ENCODE results near the gene CYP26B1.

The CYP26B1 gene

GRCh38 chr2:72154386-72154975, 6.8 kb upstream of the CYP26B1 start:
- DNase-seq = no peak

DNA sequence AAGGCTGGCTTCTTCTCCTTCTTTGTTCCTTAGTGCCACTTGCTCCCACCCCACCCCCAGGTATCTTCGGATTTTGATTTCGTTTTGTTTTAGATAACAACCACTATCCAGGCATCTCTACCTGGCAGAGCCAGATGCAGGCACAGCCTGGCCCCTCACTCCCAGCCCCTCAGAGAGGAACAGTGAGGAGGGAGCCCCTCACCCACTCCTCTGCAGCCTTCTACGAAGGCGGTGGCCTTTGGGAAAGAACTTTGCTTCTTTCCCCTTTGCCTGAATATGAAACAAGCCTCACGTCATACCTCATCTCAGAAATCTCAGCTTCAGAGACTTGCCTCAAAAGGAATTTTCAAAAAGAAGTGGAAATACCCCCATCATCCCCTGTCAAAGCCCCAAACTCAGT, 6.3 kb upstream of the CYP26B1 start:
- no peak for DNase-seq

- no peak for DNase-seq
These were observed 5.5 kb upstream of the CYP26B1 start for GRCh38 chr2:72153026-72153791.

DNA sequence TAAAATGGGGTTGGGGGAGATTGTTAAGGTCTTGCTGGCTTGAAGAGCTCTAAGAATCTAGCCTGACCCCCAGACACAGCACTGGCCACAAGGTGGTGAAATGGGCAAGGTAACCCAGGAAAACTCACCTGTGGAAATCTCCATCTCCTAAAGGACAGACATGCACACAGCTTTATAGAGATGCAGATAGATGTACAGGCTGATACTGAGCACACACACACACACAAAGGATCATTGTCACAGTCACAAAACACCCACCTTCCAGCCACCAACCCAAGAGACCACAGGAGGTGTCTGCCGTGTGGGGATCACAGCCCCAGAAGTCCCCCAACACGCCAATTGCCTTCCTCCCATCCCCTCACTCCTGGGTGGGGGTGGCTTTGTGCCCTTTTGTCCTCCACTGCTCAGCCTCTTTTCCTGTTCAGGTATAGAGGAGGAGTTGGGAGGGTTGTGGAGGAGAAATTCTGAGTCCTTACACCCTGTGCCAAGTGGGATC, 3.2 kb upstream of the CYP26B1 start:
- no peak for DNase-seq

- peak; percentile 79 for DNase-seq
These were observed 2.6 kb upstream of the CYP26B1 start for GRCh38 chr2:72150157-72150860.

- DNase-seq = no peak
These were observed 2.0 kb upstream of the CYP26B1 start for GRCh38 chr2:72149556-72150156.

DNA sequence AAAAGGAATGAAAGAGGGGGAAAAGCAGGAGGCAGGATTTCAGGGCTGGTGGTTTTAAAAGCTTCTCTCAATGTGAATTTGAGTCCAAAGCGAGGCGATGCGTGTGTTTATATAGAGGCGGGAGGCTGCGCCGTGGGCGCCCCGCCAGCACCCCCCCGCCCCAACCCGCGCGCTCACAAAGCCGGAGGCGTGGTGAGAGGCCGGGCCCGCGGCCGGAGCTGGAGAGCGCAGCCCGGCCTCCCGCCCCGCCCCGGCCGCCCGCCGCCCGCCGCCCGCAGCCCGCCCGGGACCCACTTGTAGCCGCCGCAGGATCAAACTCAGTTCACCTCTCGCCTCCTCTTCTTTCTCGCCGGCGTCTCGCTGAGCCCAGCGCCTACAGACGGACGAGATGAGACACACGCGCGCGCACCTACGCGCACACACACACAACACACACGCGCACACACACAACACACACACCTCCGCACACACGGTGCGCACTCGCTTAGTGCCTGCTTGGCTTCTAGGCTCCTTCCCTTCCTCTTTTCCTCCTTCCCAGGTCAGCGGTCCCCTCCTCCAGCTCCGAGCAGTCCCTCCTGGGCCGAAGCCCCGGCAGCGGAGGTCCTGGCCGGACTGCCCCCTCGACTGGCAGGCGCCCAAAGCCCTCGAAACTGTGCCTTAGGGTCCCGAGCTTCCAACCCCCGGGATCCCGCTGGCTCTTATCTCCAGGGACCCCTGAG, 1.3 kb upstream of the CYP26B1 start:
- no peak for DNase-seq

GRCh38 chr2:72148003-72148836, 558 bp upstream of the CYP26B1 start:
- no peak for DNase-seq

- DNase-seq = no peak
These were observed 1.0 kb downstream of the CYP26B1 start for GRCh38 chr2:72146347-72147302.

DNA sequence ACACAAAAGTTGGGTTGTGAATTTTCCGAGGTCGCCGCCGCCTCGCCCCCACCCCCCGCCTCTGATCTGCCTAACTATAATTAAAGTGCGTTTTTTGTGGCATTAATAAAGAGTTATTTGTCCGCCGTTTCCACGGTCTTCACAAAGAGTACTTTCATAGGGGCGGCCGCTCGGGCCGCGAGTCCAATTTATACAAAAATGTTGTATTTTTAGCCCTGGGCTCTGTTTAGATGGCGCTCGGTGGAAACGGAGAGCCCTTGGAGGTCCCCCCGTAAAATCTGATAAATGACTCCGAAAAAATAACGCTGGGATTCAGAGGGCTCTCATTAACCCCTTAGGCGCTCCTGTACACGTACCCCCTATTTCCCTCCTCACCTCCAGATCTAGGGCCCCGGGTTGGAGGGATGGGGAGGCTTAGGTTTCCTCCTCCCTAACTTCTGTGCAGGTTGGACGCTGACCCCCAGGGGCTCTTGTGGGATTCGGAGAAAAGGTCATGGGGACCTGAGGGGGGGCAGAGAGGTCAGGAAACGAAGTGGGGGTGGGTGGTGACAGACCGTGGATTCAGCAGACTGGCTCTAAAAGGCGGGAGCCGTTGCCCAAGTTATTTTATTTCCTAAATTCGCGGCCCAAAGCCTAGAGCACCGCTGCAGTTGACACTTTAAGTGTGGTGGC, 1.9 kb downstream of the CYP26B1 start:
- DNase-seq = no peak

DNA sequence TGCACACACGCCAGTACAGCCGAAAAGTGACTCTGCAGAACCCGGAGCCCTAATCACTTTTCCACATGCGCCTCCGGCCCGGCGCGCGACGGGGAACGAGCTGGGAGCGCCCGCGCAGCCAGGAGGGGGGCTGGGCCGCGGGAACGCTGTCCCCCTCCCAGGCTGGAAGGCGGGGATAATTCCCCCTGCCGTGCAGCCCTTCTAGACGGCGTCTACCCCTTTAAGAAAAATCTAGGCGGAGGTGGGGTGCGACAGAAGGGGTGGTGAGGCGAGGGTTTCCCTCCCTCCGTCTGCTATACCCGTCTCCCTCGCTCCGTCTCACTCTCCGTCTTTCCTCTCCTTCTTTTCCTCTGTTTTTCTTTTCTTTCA, 2.4 kb downstream of the CYP26B1 start:
- DNase-seq = no peak

DNA sequence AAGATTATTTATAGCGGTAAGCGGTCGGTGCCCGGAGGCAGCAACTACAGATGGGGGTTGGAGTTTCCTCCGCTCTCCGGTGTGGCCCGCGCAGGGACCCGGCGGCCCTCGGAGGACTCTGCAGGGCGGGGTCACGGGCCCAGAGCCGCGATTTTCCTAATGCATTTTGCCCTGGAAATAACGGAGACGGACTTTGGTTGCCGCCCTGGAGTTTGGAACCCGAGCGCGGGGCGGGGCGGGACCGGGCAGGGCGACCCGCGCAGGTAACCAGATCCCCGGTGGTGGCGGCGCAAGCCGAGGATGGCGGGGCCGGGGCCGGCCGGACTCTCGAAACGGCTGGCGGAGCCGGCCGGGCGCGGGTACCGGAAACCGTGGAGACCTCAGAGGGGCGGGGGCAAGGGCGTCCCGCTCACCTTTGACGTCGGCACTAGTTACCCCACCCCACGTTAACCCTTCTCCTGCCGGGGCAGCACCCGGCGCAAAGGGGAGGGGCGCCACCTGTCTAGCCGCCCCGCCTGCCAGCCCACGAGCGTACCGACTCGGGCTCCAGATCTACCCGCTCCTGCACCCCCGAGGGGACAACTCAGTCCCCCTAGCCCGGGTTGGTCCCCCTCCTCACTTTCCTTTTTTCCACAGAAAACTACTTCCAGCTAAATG, 2.9 kb downstream of the CYP26B1 start:
- DNase-seq = no peak

GRCh38 chr2:72144274-72144631, 3.4 kb downstream of the CYP26B1 start:
- DNase-seq = no peak

DNA sequence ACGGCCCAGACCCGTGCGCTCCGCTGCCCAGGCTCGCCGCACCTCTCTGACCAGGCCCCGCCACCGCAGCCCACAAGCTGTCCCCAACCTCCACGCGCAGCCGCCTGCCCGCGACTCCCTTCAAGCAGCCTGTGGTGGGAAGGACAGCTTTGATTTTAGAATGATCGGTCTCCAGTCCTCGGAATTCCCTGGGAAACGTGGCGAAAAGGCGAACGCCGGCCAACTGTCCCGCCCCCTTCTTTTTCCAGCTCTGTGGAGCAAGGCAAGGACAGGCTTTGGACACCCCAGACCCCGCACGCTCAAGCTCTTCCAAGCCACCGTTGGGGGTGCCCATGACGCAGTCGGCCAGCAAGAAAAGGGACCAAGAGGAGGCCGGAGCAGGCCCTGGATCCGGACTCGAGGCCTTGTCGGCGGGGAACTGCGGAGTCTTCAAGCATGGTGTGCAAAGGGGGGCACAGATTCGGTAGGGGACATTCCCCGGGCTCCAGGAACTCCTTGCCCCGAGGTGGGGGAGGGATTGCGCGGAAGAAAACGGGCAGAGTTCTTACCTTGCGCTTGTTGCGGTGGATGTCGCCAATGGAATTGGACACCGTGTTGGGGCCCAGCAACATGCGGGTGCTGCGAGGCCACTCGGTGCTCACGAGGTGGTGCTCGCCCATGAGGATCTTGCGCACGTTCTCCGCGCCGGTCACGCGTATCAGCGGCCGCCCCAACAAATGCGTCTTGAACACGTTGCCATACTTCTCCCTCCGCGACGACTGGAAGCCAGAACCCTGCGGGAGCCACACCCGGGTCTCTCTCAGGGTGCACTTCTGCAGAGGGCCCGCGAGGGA, 4.0 kb downstream of the CYP26B1 start:
- DNase-seq = no peak

DNA sequence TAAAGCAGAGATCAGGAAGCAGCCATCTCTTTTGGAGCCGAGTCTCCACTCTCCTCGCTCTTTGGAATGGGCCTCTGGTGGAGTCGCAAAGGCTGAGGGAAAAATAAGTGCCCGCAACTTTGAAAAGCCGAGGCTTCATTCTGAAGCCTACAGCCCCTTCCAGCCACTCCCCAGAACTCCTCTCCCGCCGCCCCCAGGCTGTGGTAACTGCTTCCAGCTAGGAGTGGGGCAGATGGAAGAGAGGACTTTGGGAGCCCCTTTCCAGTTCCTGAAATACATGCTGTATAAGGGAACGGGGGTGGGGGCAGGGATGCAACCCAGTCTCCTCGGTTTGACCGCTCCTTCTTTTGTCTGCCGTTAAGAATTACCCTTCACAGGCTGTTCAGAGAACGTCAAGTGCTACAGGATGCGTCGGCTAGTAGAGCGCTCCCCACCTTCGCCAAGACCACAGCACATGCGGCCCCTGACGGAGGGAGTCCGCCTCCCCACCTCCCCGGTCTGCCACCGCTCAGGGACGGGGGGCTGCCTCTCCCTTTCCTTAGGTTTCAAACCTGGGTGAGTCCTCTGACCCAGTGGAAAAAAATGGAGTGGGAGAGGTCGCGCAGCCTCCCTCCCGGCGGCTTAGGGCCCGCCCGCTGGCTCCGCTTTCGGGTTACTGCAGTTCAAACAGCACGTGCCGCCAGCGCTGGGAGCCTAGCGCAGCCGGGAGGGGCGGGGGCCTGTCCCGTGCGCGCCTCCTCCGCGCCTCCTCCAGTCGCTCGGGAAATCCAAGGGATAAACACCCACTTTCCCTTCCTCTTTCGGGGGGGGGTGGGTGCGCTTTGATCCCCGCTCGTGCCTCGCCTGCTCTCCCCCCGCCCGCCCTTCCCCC, 4.9 kb downstream of the CYP26B1 start:
- DNase-seq = peak; percentile 67

DNA sequence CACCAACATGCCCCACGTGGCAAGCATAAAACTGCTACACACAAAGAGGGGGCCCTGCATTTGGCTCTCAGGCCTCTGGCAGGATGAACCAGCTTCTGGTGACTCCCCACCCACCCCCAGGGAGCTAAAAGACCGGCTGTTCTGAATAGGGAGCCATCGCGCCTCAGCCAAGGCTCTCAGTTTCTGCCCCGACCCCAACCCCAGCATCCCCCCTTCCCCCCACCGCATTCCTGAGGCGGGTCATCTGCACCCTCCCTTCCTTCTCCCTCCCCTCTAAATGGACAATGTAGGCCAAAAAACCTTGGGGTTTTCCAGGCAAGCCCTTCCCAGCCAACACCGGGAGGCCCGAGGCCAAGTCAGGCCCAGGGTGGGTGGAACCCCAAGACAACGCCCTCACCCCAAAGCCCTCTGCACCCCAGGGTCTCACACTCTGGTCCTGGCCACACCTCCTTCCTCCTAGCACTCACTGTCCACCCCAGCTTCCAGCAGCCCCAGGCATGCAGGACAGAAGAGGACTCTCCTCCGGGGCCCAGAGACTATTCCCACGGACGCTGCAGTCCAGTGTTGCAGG, 5.7 kb downstream of the CYP26B1 start:
- no peak for DNase-seq

DNA sequence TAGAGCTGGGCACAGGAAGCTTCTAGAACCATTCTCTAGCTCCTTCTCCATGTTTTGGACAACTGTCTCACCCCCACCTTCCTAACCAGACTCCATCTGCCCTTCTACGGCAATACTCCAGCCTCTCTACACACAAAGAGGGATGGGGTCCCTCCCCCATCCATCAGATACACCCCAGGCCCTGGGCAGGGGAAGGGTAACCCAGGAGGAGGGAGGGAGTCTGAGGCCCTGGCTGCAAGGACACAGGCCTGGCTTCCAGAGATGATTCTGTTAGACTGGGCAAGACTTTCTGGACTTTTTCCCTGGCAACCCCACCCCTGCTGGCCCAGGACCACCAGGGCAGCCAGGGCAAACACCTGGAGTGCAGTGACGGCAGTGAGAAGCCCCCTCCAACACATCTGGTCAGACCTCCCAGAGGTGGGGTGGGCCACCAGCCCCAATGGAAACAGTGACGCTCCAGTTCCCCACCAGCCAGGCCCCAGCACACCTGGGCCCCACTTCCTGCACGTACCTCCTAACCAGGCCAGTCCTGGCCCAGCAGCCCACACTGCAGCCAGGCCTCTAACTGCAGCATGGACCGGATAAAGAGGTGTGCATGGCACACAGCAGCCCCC, 6.5 kb downstream of the CYP26B1 start:
- DNase-seq = no peak

Measured in suppressor macrophage treated with lipopolysaccharide for 4 hours (primary cell).